Fibroblast of lung (primary cell): ENCODE measurements around the gene PRKAG2.
"Not testable (repeated sequence)": the region's sequence is repeated elsewhere in the genome, so short reads cannot be mapped to it uniquely, and the experiment has no call there.

ENCODE experiments used
- CTCF ChIP-seq, 2 donors: IDR thresholded peaks in 1 of 2; conservative IDR thresholded peaks in 1 of 2; 1 replicate in 1 of 2; 2 replicates in 1 of 2; pipeline ENCODE4 v1.5.1; 2011 to 2012; ENCODE audit warnings: low read length in 2 of 2, control low read depth in 1 of 2, inconsistent platforms in 1 of 2, low read depth in 1 of 2, mild to moderate bottlenecking in 1 of 2
- EZH2 ChIP-seq: IDR thresholded peaks from 2 replicates; pipeline ENCODE4 v1.5.1; 2012; ENCODE audit warnings: low read length, control low read depth, mild to moderate bottlenecking; ENCODE audit errors: missing control alignments

GRCh38 chr7:151910655-151911054 lies 33.7 kb upstream of the PRKAG2 start:
- not testable (repeated sequence) for TF ChIP-seq CTCF (conservative IDR thresholded peaks at IDR 0.05 in 1 of 2, IDR thresholded peaks at IDR 0.05 in 1 of 2; ENCODE audit: low read depth in 1 of 2, low read length in 2 of 2); EZH2
